DOHH2 (cell line): Measurements from ENCODE around the gene PACS2.

ENCODE experiments used
- H3F3A ChIP-seq: fragments of 200-600 bp; sonication (generic), shearing (Covaris generic); 2 replicates; pipeline ENCODE4 v1.6.0; 2016; ENCODE audit warnings: antibody characterized with exemption, mild to moderate bottlenecking; ENCODE audit not compliant: control insufficient read depth, insufficient read depth
- H3K27ac ChIP-seq: fragments of 200-600 bp; sonication (generic); 2 replicates; pipeline ENCODE4 v1.5.1; 2014; ENCODE audit warnings: low read depth, mild to moderate bottlenecking, low read length, moderate library complexity
- H3K27me3 ChIP-seq: fragments of 200-600 bp; sonication (generic); 2 replicates; pipeline ENCODE4 v1.6.1; 2014; ENCODE audit warnings: mild to moderate bottlenecking, low read length, mixed read lengths; ENCODE audit not compliant: control insufficient read depth
- H3K36me3 ChIP-seq: fragments of 200-600 bp; sonication (generic); 2 replicates; pipeline ENCODE4 v1.6.1; 2014; ENCODE audit warnings: mild to moderate bottlenecking, low read length, moderate library complexity, mixed read lengths; ENCODE audit not compliant: control insufficient read depth
- H3K4me1 ChIP-seq: fragments of 200-600 bp; sonication (generic); 2 replicates; pipeline ENCODE4 v1.6.1; 2014; ENCODE audit warnings: mild to moderate bottlenecking, low read length, mixed read lengths; ENCODE audit not compliant: control insufficient read depth
- H3K4me2 ChIP-seq: fragments of 200-600 bp; sonication (generic); 2 replicates; pipeline ENCODE4 v1.6.0; 2014; ENCODE audit warnings: mild to moderate bottlenecking, low read length, moderate library complexity
- H3K4me3 ChIP-seq: fragments of 200-600 bp; sonication (generic); 2 replicates; pipeline ENCODE4 v1.5.1; 2014; ENCODE audit warnings: mild to moderate bottlenecking, low read length, mixed read lengths
- H3K79me2 ChIP-seq: fragments of 200-600 bp; sonication (generic); 2 replicates; pipeline ENCODE4 v1.6.1; 2014; ENCODE audit warnings: mild to moderate bottlenecking, low read length, mixed read lengths; ENCODE audit not compliant: control insufficient read depth
- H3K9me2 ChIP-seq: fragments of 200-600 bp; sonication (generic); replicated peaks from 2 replicates; pipeline ENCODE4 v1.6.1; 2014; ENCODE audit warnings: mild to moderate bottlenecking, low read length, mixed read lengths; ENCODE audit not compliant: control insufficient read depth
- H3K9me3 ChIP-seq: fragments of 200-600 bp; sonication (generic); 2 replicates; pipeline ENCODE4 v1.6.1; 2014; ENCODE audit warnings: antibody characterized with exemption, low read length, mixed read lengths; ENCODE audit not compliant: control insufficient read depth, insufficient read depth
- H4K20me1 ChIP-seq: fragments of 200-600 bp; sonication (generic); 2 replicates; pipeline ENCODE4 v1.6.0; 2014; ENCODE audit warnings: low read depth, mild to moderate bottlenecking, antibody characterized with exemption, low read length, moderate library complexity; ENCODE audit not compliant: control insufficient read depth, insufficient read depth
- CTCF ChIP-seq: fragments of 200-600 bp; sonication (generic); IDR thresholded peaks from one replicate; pipeline ENCODE4 v1.5.1; 2014; ENCODE audit warnings: antibody characterized with exemption, mild to moderate bottlenecking, low read depth, low read length; ENCODE audit not compliant: poor library complexity, severe bottlenecking
- EZH2phosphoT487 ChIP-seq: fragments of 200-600 bp; sonication (generic); IDR thresholded peaks from 2 replicates; pipeline ENCODE4 v1.6.1; 2017; ENCODE audit warnings: borderline replicate concordance, mild to moderate bottlenecking, antibody characterized with exemption, low read length, moderate library complexity, mixed read lengths

Gene PACS2

GRCh38 chr14:105331575-105332349, 17.2 kb downstream of the PACS2 start:
- no peak overlapping the region for H3K27ac ChIP-seq
- H3K4me1 ChIP-seq = no peaks in the 10 kb centered on the region
- no peaks in the 10 kb centered on the region for H3F3A ChIP-seq
- H3K9me2 ChIP-seq = no peaks in the 10 kb centered on the region
- no peak overlapping the region for H3K4me2 ChIP-seq
- no peaks in the 10 kb centered on the region for H3K9me3 ChIP-seq
- no peaks in the 10 kb centered on the region for H3K27me3 ChIP-seq
- no peak overlapping the region for H3K4me3 ChIP-seq
- TF ChIP-seq CTCF = no peak
- no peak for TF ChIP-seq EZH2phosphoT487
- no peaks in the 10 kb centered on the region for H3K79me2 ChIP-seq
- no peaks in the 10 kb centered on the region for H4K20me1 ChIP-seq
- H3K36me3 ChIP-seq = no peaks in the 10 kb centered on the region

- TF ChIP-seq EZH2phosphoT487 = no peak
- TF ChIP-seq CTCF = no peak
- Histone ChIP-seq H4K20me1 (no peaks in the 10 kb centered on the region), H3K79me2 (no peaks in the 10 kb centered on the region)
Measured at GRCh38 chr14:105332350-105332874, 17.9 kb downstream of the PACS2 start.

GRCh38 chr14:105333020-105333490, 18.5 kb downstream of the PACS2 start:
- TF ChIP-seq CTCF (no peak), EZH2phosphoT487 (no peak)
- Histone ChIP-seq H3K4me3 (no peak overlapping the region), H3K27me3 (no peaks in the 10 kb centered on the region), H3K27ac (no peak overlapping the region), H3K36me3 (no peaks in the 10 kb centered on the region), H3K4me2 (no peak overlapping the region), H3K4me1 (no peaks in the 10 kb centered on the region), H3K79me2 (no peaks in the 10 kb centered on the region), H3F3A (no peaks in the 10 kb centered on the region), H3K9me2 (no peaks in the 10 kb centered on the region), H4K20me1 (no peaks in the 10 kb centered on the region), H3K9me3 (no peaks in the 10 kb centered on the region)

More at GRCh38 chr14:105332350-105332874, 17.9 kb downstream of the PACS2 start:
- no peaks in the 10 kb centered on the region for H3K9me2 ChIP-seq
- no peaks in the 10 kb centered on the region for H3K4me1 ChIP-seq
- H3F3A ChIP-seq = no peaks in the 10 kb centered on the region
- no peaks in the 10 kb centered on the region for H3K36me3 ChIP-seq
- H3K4me3 ChIP-seq = no peak overlapping the region
- H3K9me3 ChIP-seq = no peaks in the 10 kb centered on the region
- H3K4me2 ChIP-seq = no peak overlapping the region
- no peak overlapping the region for H3K27ac ChIP-seq
- H3K27me3 ChIP-seq = no peaks in the 10 kb centered on the region
